Activated CD8-positive, alpha-beta memory T cell treated with anti-CD3 and anti-CD28 coated beads, Interleukin-2, amount 50 U/mL, for 24 hours (primary cell): ENCODE measurements around the gene SCRT2.
"Not testable (repeated sequence)": the region's sequence is repeated elsewhere in the genome, so short reads cannot be mapped to it uniquely, and the experiment has no call there.

Source experiments
- DNase-seq: peaks from one replicate; pipeline ENCODE4 v3.0.0-alpha.2; 2020; ENCODE audit errors: extremely low read depth

Gene SCRT2

GRCh38 chr20:653110-653589, 22.5 kb downstream of the SCRT2 start, which contains the start of gene SRXN1:
Gene SRXN1 (minus strand): TSS chr20:653200. CDS start chr20:653185, 15 bp downstream.
- DNase-seq, result peak; percentile 35

- no peak for DNase-seq
Observed at GRCh38 chr20:652615-653109, 22.9 kb downstream of the SCRT2 start.

- no peak for DNase-seq
Observed at GRCh38 chr20:651713-652614, 23.6 kb downstream of the SCRT2 start.

GRCh38 chr20:650954-651353, 24.6 kb downstream of the SCRT2 start:
- DNase-seq, result no peak

- DNase-seq, result no peak
Observed at GRCh38 chr20:650281-650680, 25.3 kb downstream of the SCRT2 start.

GRCh38 chr20:647479-648019, 28.1 kb downstream of the SCRT2 start:
- no peak for DNase-seq

- DNase-seq, result no peak
Observed at GRCh38 chr20:646868-647233, 28.8 kb downstream of the SCRT2 start.

GRCh38 chr20:646107-646867, 29.3 kb downstream of the SCRT2 start:
- DNase-seq, result no peak

GRCh38 chr20:645318-646106, 30.1 kb downstream of the SCRT2 start:
- DNase-seq, result no peak

GRCh38 chr20:644692-645317, 30.8 kb downstream of the SCRT2 start:
- no peak for DNase-seq

- DNase-seq, result no peak
Observed at GRCh38 chr20:642398-643174, 33.0 kb downstream of the SCRT2 start.

GRCh38 chr20:642013-642397, 33.6 kb downstream of the SCRT2 start:
- not testable (repeated sequence) for DNase-seq

- no peak for DNase-seq
Observed at GRCh38 chr20:641516-641875, 34.1 kb downstream of the SCRT2 start.

GRCh38 chr20:640674-641515, 34.7 kb downstream of the SCRT2 start:
- DNase-seq, result no peak

- no peak for DNase-seq
Observed at GRCh38 chr20:638579-638978, 37.0 kb downstream of the SCRT2 start.

GRCh38 chr20:637559-637958, 38.0 kb downstream of the SCRT2 start:
- DNase-seq, result no peak

- no peak for DNase-seq
Observed at GRCh38 chr20:635893-636338, 39.7 kb downstream of the SCRT2 start.

- no peak for DNase-seq
Observed at GRCh38 chr20:635028-635892, 40.3 kb downstream of the SCRT2 start.
